ENCODE measurements around the gene TNRC6C. TPM values are rescaled to one million over a fixed set of nuclear protein-coding genes. Genes with fewer than 3 reads are reported as not detected.
"Not testable (repeated sequence)": the region's sequence is repeated elsewhere in the genome, so short reads cannot be mapped to it uniquely, and the experiment has no call there.

TNRC6C gene
- total RNA-seq, 1 donor from 2014 or later = 27.4 TPM

- no peak for DNase-seq (ENCODE audit: low spot score)
Measured at GRCh38 chr17:78111727-78112517, 153.4 kb downstream of the TNRC6C start.

- peak; percentile 66 for DNase-seq (ENCODE audit: low spot score)
Measured at GRCh38 chr17:78112518-78113471, 154.3 kb downstream of the TNRC6C start.

- DNase-seq (ENCODE audit: low spot score) = no peak
Measured at GRCh38 chr17:78113804-78114785, 155.6 kb downstream of the TNRC6C start.

- no peak for DNase-seq (ENCODE audit: low spot score)
Measured at GRCh38 chr17:78114831-78115723, 156.6 kb downstream of the TNRC6C start.

GRCh38 chr17:78115803-78116202, 157.3 kb downstream of the TNRC6C start:
- not testable (repeated sequence) for DNase-seq (ENCODE audit: low spot score)

- no peak for DNase-seq (ENCODE audit: low spot score)
Measured at GRCh38 chr17:78116411-78116810, 157.9 kb downstream of the TNRC6C start.

DNA sequence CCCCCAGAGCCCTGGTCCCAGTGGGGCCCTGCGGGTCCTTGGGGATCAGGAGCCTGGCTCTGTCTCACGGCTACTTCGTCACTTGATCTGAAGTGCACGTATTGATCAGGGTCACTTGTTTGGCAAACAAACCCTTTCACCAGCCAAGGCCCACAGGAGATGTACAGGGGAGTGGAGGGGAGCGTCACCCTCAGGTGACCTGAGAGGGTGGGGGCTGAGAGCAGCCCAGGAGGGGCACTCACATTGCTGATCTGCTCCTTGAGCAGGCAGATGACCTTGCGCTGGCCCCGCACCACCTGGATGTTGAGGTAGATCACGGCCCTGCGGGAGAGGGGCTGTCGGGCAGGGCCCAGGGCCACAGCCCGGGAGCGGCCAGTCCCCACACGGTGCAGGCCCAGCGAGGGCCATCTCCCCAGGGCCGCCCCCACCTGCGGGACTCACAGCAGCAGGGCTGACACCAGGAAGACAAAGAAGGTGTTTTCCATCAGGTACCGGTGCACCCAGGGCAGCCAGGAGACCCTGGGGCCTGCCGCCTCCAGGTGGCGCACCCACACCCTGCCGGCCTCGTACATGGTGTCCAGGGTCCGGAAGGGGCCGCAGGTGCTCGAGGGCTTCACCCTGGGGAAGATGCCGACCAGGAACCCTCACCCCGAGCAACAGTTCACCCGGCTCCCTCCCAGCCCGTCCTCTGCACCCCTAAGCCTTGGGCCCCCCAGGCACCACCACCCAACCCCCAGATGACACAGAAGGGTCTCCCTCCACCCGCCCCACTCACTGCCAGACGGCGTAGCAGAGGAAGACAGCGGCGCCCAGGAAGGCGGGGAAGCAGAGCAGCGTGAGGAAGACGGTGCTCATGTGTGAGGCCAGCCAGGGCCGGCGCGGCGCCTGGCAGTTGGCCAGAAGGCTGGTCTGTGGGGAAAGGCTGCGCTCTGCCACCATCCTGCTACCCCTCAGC, 158.8 kb downstream of the TNRC6C start:
- no peak for DNase-seq (ENCODE audit: low spot score)

GRCh38 chr17:78118801-78119241, 160.3 kb downstream of the TNRC6C start:
- DNase-seq (ENCODE audit: low spot score) = no peak

GRCh38 chr17:78120537-78120936, 162.0 kb downstream of the TNRC6C start:
- DNase-seq (ENCODE audit: low spot score) = no peak

DNA sequence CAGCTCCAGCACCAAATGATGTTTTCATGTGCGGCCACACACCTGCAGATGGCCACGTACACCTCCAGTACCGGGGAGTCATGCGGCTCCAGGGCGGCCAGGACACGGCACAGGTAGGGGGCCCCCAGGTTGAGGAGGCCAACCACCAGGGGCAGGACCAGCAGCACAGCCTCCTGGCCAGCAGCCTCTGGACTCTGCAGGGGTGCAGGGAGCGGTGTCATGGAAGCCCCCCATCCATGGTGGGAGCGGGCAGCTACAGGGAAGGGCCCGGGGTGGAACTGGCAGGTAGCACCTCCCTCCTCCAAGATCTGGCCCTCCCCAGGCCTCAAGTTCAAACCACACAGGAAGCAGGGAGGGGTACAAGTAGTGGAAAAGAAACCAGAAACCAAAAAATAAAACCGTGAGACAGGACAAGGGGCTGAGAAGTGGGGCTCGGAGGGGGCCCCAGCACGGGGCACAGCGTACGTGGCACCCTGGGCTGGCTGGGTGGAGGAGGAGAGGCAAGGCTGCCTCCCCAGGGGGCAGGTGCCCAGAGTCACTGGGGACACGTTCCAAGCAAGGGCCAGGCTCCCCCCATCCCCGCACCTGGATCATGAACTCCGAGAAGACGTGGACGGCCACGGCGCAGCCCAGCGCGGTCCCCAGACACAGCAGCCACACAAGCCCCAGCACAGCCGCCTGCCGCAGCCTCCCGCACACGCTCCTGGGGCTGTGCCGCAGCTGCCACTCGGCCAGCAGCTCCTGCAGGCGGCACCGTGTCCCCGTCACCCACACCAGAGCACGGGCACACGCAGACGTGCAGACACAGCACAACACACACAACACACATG, 162.7 kb downstream of the TNRC6C start:
- DNase-seq (ENCODE audit: low spot score) = no peak

DNA sequence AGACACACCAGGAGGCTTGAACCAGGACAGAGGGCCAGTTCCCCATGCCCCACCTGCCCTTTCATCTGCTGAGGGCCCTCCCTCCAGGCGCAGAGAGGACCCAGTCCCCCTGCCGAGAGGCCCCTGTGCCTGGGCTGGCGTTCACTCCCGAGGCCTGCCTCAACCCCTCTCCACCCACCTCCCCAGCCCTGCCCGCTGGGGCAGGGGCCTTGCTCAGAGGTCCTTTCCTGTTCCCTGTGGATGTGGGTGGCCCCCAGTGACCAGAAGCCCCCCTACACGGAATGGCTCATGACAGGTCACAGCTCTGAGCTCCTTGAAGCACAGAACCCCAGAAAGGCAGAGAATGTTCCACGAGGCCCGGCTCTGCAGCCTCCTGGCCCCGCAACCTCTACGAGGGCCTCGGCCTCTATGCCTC, 163.3 kb downstream of the TNRC6C start:
- DNase-seq (ENCODE audit: low spot score) = no peak

DNA sequence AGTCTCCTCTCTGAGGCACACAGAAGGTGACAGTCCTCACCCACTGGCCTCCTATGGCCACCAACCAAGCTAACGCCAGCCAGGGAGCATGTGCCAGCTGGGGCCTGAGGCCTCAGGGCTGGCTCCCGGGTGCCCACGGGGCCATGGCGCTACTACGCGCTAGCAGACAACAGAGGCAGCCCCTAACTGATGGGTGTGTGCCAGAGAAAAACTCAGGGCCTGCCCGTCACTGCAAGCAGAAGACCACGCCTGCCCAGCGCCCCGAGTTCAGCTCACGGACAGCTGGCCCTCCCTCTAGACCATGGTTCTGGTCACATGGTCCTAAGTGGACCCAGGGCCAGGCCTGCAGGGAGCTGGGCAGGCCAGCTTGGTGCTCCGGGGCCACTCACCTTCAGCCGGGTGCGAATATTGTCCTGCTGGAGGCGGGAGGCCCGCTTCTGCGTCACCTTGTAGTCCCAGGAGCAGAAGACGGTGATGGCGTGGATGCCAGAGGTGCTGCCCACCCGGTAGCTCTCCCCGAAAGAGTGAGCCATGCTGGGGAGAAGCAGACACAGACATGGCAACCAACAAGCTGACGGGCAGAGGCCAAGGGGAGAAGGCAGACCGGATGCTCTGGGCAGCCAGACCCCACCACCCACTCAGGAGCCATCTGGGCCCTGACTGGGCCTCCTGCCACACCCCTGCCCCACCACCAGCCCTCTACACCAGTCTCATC, 163.9 kb downstream of the TNRC6C start:
- no peak for DNase-seq (ENCODE audit: low spot score)

- no peak for DNase-seq (ENCODE audit: low spot score)
Measured at GRCh38 chr17:78122931-78123249, 164.4 kb downstream of the TNRC6C start.

- no peak for DNase-seq (ENCODE audit: low spot score)
Measured at GRCh38 chr17:78123258-78123929, 164.9 kb downstream of the TNRC6C start.

DNA sequence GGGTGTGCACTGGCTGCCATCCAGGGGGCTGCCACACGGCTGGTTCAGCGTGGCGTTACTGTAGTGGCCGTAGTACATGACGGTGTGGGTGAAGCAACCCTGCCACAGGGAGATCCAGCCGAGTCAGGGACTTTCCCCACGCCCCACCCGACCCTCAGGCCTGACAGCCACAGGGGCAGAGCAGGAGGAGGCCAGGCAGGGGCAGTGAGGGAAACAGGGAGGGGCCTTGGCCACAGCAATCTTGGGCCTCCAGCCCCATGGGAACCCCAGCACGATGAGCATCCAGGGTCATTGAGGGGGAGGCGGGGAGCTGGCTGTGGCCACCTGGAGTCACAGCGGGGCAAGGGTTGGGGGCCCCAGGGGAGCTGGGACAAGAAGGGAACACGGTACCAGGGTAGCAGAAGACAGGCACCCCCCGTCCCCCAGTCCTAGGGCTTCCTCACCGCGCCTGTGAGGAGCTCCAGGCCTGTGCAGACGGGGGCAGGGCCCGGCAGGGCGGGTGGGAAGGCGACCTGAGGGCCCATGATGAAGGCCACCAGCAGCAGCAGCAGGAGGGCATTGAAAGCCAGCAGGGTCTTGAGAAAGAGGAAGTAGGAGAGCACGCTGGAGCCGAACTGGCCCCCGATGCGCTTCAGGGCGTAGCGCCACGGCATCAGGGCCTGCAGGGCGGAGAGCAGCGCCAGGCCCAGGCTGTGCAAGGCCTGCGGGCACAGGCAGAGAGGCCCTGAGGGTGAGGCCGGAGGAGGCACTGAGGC, 165.8 kb downstream of the TNRC6C start:
- no peak for DNase-seq (ENCODE audit: low spot score)

DNA sequence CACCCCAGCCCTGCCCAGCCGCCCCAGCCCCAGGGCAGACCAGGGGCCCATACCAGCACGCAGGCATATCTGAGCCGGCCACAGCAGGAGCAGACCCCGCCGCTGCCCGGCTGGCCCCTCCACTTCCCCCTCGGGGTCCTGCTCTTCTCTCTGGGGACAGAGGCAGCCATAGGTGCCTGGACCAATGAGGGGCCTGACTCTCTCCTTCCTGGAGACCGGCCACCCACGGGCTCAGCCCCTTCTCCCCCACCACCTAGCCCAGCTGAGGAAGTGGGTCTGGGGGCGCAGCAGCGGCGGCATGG, 166.3 kb downstream of the TNRC6C start:
- DNase-seq (ENCODE audit: low spot score) = no peak
